GM23338 (cell line): Measurements from ENCODE around the gene EFHC2. TPM values are rescaled to one million over a fixed set of nuclear protein-coding genes. Genes with fewer than 3 reads are reported as not detected.
A peak's percentile ranks its signal among the peaks of the same experiment; 100 is the strongest.

Source experiments
- ATAC-seq: fragments of 200-7000 bp; cut with Tn5 transposase; 3 replicates; pipeline ENCODE4 v1.9.1; 2020
- DNase-seq: peaks from one replicate; pipeline ENCODE4 v3.0.0-alpha.2; 2015; ENCODE audit warnings: low spot score
- H2AFZ ChIP-seq: fragments of 200-600 bp; sonication (generic); 2 replicates; pipeline ENCODE4 v1.8.0; 2016; ENCODE audit warnings: antibody characterized with exemption, mild to moderate bottlenecking, moderate library complexity
- H3F3A ChIP-seq: fragments of 200-600 bp; sonication (generic); replicated peaks from 2 replicates; pipeline ENCODE4 v1.8.0; 2017; ENCODE audit warnings: antibody characterized with exemption, mixed run types, low read depth
- H3K27ac ChIP-seq: fragments of 200-600 bp; sonication (generic); 2 replicates; pipeline ENCODE4 v1.6.1; 2016; ENCODE audit warnings: low read depth
- H3K27me3 ChIP-seq: fragments of 200-600 bp; sonication (generic); 2 replicates; pipeline ENCODE4 v1.8.0; 2016; ENCODE audit warnings: mild to moderate bottlenecking, mixed run types, moderate library complexity; ENCODE audit not compliant: insufficient read depth
- H3K36me3 ChIP-seq: fragments of 200-600 bp; sonication (generic); 2 replicates; pipeline ENCODE4 v1.8.0; 2016; ENCODE audit warnings: mild to moderate bottlenecking; ENCODE audit not compliant: insufficient read depth
- H3K4me1 ChIP-seq: fragments of 200-600 bp; sonication (generic); 2 replicates; pipeline ENCODE4 v1.8.0; 2016; ENCODE audit warnings: mild to moderate bottlenecking, moderate library complexity; ENCODE audit not compliant: insufficient read depth
- H3K4me2 ChIP-seq: fragments of 200-600 bp; sonication (generic); 2 replicates; pipeline ENCODE4 v1.7.1; 2017; ENCODE audit warnings: mixed run types
- H3K4me3 ChIP-seq: fragments of 200-600 bp; sonication (generic); 2 replicates; pipeline ENCODE4 v1.6.1; 2016; ENCODE audit warnings: mixed run types
- H3K79me2 ChIP-seq: fragments of 200-600 bp; sonication (generic); replicated peaks from 2 replicates; pipeline ENCODE4 v1.8.0; 2017; ENCODE audit warnings: mild to moderate bottlenecking; ENCODE audit not compliant: insufficient read depth
- H3K9me2 ChIP-seq: fragments of 200-600 bp; sonication (generic); 2 replicates; pipeline ENCODE4 v1.8.0; 2017; ENCODE audit not compliant: insufficient read depth
- H4K20me1 ChIP-seq: fragments of 200-600 bp; sonication (generic); replicated peaks from 2 replicates; pipeline ENCODE4 v1.8.0; 2017; ENCODE audit warnings: mild to moderate bottlenecking; ENCODE audit not compliant: insufficient read depth
- H3K27ac Mint-ChIP-seq: 2 replicates; pipeline ENCODE4 v1.8.0; 2020; ENCODE audit warnings: inconsistent platforms, mild to moderate bottlenecking, moderate library complexity, mixed read lengths
- H3K27me3 Mint-ChIP-seq: 3 replicates; pipeline ENCODE4 v1.8.0; 2022; ENCODE audit warnings: low read depth, mild to moderate bottlenecking, moderate library complexity, mixed read lengths, inconsistent platforms; ENCODE audit not compliant: insufficient read depth, poor library complexity
- H3K36me3 Mint-ChIP-seq: 3 replicates; pipeline ENCODE4 v1.8.0; 2021; ENCODE audit warnings: low read depth, mild to moderate bottlenecking, inconsistent platforms, moderate library complexity, mixed read lengths
- H3K4me1 Mint-ChIP-seq: 3 replicates; pipeline ENCODE4 v1.8.0; 2020; ENCODE audit warnings: mild to moderate bottlenecking, inconsistent platforms, mixed read lengths
- H3K4me3 Mint-ChIP-seq: 3 replicates; pipeline ENCODE4 v1.8.0; 2021; ENCODE audit warnings: moderate library complexity, mild to moderate bottlenecking, inconsistent platforms, mixed read lengths
- H3K9me3 Mint-ChIP-seq: 3 replicates; pipeline ENCODE4 v1.8.0; 2020; ENCODE audit warnings: moderate library complexity, mild to moderate bottlenecking, inconsistent platforms, mixed read lengths
- EZH2 ChIP-seq: fragments of 200-600 bp; sonication (generic); IDR thresholded peaks from one replicate; pipeline ENCODE4 v1.8.0; 2017; ENCODE audit warnings: antibody characterized with exemption, mild to moderate bottlenecking, low read depth; ENCODE audit not compliant: unreplicated experiment
- NANOG ChIP-seq: IDR thresholded peaks from 2 replicates; pipeline ENCODE4 v1.6.1; 2016; ENCODE audit warnings: antibody characterized with exemption, borderline replicate concordance
- POLR2AphosphoS5 ChIP-seq: IDR thresholded peaks from 2 replicates; pipeline ENCODE4 v1.6.1; 2016; ENCODE audit warnings: antibody characterized with exemption, low read depth
- STAT1 ChIP-seq: IDR thresholded peaks from one replicate; pipeline ENCODE4 v1.6.1; 2016; ENCODE audit warnings: antibody characterized with exemption; ENCODE audit not compliant: unreplicated experiment
- ZNF114 ChIP-seq: fragments of 250-450 bp; sonication (Bioruptor Pico); IDR thresholded peaks from 2 replicates; pipeline ENCODE4 v1.5.0; 2020; ENCODE audit warnings: mild to moderate bottlenecking, moderate library complexity
- polyA plus RNA-seq: library from polyadenylated mRNA; unstranded; fragments of >200 nt; fragmentation: Nextera tagmentation; extraction: Ambion mirVana; gene quantifications from 2 replicates; pipeline ENCODE4 v1.2.1, GENCODE V29; 2016
- total RNA-seq: library from RNA; depleted of rRNA; stranded (reverse); fragments of >200 nt; shearing (Covaris generic); gene quantifications from 2 replicates; pipeline ENCODE4 v1.2.3, GENCODE V29; 2014
- TF ChIP-seq, protein P1 (sequence below): fragments of 250-450 bp; sonication (Bioruptor Pico); IDR thresholded peaks from 2 replicates; pipeline ENCODE4 v1.5.0; 2020; ENCODE audit warnings: mild to moderate bottlenecking, moderate library complexity
- TF ChIP-seq, protein P2 (sequence below): IDR thresholded peaks from 2 replicates; pipeline ENCODE4 v1.6.1; 2016; ENCODE audit warnings: antibody characterized with exemption

EFHC2 gene
- total and polyA plus RNA-seq, 2 experiments from 2014 or later: 3.1 to 3.2 TPM

- TF ChIP-seq, protein P1, sequence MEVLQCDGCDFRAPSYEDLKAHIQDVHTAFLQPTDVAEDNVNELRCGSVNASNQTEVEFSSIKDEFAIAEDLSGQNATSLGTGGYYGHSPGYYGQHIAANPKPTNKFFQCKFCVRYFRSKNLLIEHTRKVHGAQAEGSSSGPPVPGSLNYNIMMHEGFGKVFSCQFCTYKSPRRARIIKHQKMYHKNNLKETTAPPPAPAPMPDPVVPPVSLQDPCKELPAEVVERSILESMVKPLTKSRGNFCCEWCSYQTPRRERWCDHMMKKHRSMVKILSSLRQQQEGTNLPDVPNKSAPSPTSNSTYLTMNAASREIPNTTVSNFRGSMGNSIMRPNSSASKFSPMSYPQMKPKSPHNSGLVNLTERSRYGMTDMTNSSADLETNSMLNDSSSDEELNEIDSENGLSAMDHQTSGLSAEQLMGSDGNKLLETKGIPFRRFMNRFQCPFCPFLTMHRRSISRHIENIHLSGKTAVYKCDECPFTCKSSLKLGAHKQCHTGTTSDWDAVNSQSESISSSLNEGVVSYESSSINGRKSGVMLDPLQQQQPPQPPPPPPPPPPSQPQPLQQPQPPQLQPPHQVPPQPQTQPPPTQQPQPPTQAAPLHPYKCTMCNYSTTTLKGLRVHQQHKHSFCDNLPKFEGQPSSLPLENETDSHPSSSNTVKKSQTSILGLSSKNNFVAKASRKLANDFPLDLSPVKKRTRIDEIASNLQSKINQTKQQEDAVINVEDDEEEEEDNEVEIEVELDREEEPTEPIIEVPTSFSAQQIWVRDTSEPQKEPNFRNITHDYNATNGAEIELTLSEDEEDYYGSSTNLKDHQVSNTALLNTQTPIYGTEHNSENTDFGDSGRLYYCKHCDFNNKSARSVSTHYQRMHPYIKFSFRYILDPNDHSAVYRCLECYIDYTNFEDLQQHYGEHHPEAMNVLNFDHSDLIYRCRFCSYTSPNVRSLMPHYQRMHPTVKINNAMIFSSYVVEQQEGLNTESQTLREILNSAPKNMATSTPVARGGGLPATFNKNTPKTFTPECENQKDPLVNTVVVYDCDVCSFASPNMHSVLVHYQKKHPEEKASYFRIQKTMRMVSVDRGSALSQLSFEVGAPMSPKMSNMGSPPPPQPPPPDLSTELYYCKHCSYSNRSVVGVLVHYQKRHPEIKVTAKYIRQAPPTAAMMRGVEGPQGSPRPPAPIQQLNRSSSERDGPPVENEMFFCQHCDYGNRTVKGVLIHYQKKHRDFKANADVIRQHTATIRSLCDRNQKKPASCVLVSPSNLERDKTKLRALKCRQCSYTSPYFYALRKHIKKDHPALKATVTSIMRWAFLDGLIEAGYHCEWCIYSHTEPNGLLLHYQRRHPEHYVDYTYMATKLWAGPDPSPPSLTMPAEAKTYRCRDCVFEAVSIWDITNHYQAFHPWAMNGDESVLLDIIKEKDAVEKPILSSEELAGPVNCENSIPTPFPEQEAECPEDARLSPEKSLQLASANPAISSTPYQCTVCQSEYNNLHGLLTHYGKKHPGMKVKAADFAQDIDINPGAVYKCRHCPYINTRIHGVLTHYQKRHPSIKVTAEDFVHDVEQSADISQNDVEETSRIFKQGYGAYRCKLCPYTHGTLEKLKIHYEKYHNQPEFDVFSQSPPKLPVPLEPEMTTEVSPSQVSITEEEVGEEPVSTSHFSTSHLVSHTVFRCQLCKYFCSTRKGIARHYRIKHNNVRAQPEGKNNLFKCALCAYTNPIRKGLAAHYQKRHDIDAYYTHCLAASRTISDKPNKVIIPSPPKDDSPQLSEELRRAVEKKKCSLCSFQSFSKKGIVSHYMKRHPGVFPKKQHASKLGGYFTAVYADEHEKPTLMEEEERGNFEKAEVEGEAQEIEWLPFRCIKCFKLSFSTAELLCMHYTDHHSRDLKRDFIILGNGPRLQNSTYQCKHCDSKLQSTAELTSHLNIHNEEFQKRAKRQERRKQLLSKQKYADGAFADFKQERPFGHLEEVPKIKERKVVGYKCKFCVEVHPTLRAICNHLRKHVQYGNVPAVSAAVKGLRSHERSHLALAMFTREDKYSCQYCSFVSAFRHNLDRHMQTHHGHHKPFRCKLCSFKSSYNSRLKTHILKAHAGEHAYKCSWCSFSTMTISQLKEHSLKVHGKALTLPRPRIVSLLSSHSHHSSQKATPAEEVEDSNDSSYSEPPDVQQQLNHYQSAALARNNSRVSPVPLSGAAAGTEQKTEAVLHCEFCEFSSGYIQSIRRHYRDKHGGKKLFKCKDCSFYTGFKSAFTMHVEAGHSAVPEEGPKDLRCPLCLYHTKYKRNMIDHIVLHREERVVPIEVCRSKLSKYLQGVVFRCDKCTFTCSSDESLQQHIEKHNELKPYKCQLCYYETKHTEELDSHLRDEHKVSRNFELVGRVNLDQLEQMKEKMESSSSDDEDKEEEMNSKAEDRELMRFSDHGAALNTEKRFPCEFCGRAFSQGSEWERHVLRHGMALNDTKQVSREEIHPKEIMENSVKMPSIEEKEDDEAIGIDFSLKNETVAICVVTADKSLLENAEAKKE (CRISPR knock-in tag): no peak
- TF ChIP-seq, protein P2, sequence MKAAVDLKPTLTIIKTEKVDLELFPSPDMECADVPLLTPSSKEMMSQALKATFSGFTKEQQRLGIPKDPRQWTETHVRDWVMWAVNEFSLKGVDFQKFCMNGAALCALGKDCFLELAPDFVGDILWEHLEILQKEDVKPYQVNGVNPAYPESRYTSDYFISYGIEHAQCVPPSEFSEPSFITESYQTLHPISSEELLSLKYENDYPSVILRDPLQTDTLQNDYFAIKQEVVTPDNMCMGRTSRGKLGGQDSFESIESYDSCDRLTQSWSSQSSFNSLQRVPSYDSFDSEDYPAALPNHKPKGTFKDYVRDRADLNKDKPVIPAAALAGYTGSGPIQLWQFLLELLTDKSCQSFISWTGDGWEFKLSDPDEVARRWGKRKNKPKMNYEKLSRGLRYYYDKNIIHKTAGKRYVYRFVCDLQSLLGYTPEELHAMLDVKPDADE: no peak
Observed at GRCh38 chrX:44152852-44153251, 190.6 kb downstream of the EFHC2 start (continued).

DNA sequence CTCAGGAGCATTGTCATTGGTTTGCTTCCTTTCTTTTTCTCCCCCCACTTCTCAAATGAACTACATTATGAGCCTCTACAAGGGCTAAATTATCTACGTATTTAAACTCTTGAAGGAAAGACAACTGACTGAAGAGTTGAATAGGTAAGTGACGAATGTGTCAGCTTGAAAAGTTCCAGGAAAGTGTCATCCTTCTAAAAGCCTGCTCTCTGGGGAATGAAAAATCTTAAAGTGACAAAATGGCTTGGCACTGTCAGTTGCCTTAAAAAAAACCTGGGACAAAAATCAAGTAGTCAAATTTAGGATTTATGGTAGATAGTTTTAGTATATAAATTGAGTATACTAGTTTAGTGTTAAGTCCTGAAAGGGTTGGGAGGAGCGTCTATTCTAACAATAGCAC is 196.3 kb downstream of the EFHC2 start:
- H3K9me3 Mint-ChIP-seq: no peaks in the 10 kb centered on the region
- peaks cover 5% of the 10 kb centered on the region; the same call in 1 of the 2 replicates for H3K9me2 ChIP-seq
- TF ChIP-seq, protein P1 (CRISPR knock-in tag): no peak
- TF ChIP-seq, protein P2: no peak
- TF ChIP-seq POLR2AphosphoS5 (no peak), STAT1 (no peak), NANOG (no peak), EZH2 (no peak), ZNF114 (CRISPR knock-in tag) (no peak)

More for the DNA sequence above, 196.3 kb downstream of the EFHC2 start:
- no peaks in the 10 kb centered on the region for H3K36me3 ChIP-seq
- Mint-ChIP-seq H3K27ac (no peak overlapping the region), H3K4me1 (peaks cover 41% of the 10 kb centered on the region), H3K27me3 (no peaks in the 10 kb centered on the region), H3K36me3 (no peaks in the 10 kb centered on the region), H3K4me3 (no peak overlapping the region)
- H3K4me2 ChIP-seq: peak overlapping the region; percentile 71; the same call in 1 of the 2 replicates
- no peak overlapping the region for H2AFZ ChIP-seq
- ATAC-seq (no peak), DNase-seq (no peak)
- 0 out of 2 replicates have a peak overlapping the region, but pooled peaks have one; percentile 3 for H3K4me3 ChIP-seq
- no peaks in the 10 kb centered on the region for H4K20me1 ChIP-seq
- H3K4me1 ChIP-seq: peaks cover 39% of the 10 kb centered on the region
- H3K79me2 ChIP-seq: no peaks in the 10 kb centered on the region
- 0 out of 2 replicates have a peak, but pooled peaks cover 4% of the 10 kb centered on the region for H3F3A ChIP-seq
- H3K27me3 ChIP-seq: no peaks in the 10 kb centered on the region
- H3K27ac ChIP-seq: 0 out of 2 replicates have a peak overlapping the region, but pooled peaks have one; percentile 28
